IMR-90 (cell line): ENCODE measurements around the gene CENPN.

ENCODE experiments used
- BHLHE40 ChIP-seq: fragments of 150-350 bp; IDR thresholded peaks from 2 replicates; pipeline ENCODE4 v1.6.1; 2016; ENCODE audit warnings: mild to moderate bottlenecking, low read depth, low read length
- MXI1 ChIP-seq: IDR thresholded peaks from 2 replicates; pipeline ENCODE4 v1.6.1; 2012; ENCODE audit warnings: low read depth, mild to moderate bottlenecking, low read length, moderate library complexity, borderline replicate concordance
- POLR2A ChIP-seq: IDR thresholded peaks from 2 replicates; pipeline ENCODE4 v1.6.1; 2012; ENCODE audit warnings: mild to moderate bottlenecking, low read depth, low read length
- RAD21 ChIP-seq: IDR thresholded peaks from 2 replicates; pipeline ENCODE4 v1.6.1; 2012; ENCODE audit warnings: low read length, improper control_type of control experiment
- RCOR1 ChIP-seq: IDR thresholded peaks from 2 replicates; pipeline ENCODE4 v1.6.1; 2012; ENCODE audit warnings: mild to moderate bottlenecking, low read length, improper control_type of control experiment; ENCODE audit not compliant: insufficient replicate concordance
- RFX5 ChIP-seq: IDR thresholded peaks from 2 replicates; pipeline ENCODE4 v1.8.0; 2012; ENCODE audit warnings: low read depth, mild to moderate bottlenecking, low read length, moderate library complexity
- SMC3 ChIP-seq: fragments of 150-350 bp; IDR thresholded peaks from 2 replicates; pipeline ENCODE4 v1.6.1; 2016; ENCODE audit warnings: low read depth, mild to moderate bottlenecking, antibody characterized with exemption, low read length, moderate library complexity
- USF2 ChIP-seq: fragments of 150-350 bp; IDR thresholded peaks from 2 replicates; pipeline ENCODE4 v1.6.1; 2017; ENCODE audit warnings: mild to moderate bottlenecking, antibody characterized with exemption, low read length, low read depth
- TF ChIP-seq, protein P1 (sequence below): conservative IDR thresholded peaks from 2 replicates; pipeline ENCODE4 v1.5.1; 2012; ENCODE audit warnings: mild to moderate bottlenecking, low read depth, low read length, improper control_type of control experiment

DNA sequence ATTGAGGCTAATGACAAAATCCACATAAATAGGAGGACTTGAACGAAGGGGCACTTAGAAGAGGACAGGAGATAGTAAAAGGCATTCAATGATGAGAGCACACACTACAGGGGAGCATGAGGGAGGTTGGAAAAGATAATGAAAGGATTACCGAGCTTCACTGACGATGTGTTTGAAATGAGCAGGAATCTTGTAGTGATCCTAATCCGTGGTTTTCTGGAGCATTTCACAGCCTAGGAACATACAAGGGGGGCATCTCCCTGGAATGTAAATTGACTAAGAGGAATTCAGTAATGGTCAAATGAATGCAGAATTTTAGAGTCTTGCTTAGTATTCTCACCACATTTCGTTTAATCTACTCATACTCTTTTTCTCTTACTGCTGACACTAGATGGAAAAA is 33.8 kb downstream of the CENPN start:
- TF ChIP-seq, protein P1, sequence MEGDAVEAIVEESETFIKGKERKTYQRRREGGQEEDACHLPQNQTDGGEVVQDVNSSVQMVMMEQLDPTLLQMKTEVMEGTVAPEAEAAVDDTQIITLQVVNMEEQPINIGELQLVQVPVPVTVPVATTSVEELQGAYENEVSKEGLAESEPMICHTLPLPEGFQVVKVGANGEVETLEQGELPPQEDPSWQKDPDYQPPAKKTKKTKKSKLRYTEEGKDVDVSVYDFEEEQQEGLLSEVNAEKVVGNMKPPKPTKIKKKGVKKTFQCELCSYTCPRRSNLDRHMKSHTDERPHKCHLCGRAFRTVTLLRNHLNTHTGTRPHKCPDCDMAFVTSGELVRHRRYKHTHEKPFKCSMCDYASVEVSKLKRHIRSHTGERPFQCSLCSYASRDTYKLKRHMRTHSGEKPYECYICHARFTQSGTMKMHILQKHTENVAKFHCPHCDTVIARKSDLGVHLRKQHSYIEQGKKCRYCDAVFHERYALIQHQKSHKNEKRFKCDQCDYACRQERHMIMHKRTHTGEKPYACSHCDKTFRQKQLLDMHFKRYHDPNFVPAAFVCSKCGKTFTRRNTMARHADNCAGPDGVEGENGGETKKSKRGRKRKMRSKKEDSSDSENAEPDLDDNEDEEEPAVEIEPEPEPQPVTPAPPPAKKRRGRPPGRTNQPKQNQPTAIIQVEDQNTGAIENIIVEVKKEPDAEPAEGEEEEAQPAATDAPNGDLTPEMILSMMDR, result no peak
- TF ChIP-seq POLR2A (no peak), RAD21 (no peak), RFX5 (no peak), MXI1 (no peak), USF2 (no peak), SMC3 (no peak), RCOR1 (no peak), BHLHE40 (no peak)
